SK-N-MC (cell line): ENCODE results near the gene SSTR4.

Experiments
- EZH2 ChIP-seq: fragments of 200-600 bp; sonication (generic); IDR thresholded peaks from one replicate; pipeline ENCODE4 v1.6.1; 2017; ENCODE audit warnings: antibody characterized with exemption
- POLR2AphosphoS5 ChIP-seq: IDR thresholded peaks from 2 replicates; pipeline ENCODE4 v1.6.1; 2012; ENCODE audit warnings: mild to moderate bottlenecking, low read depth, low read length, borderline replicate concordance

DNA sequence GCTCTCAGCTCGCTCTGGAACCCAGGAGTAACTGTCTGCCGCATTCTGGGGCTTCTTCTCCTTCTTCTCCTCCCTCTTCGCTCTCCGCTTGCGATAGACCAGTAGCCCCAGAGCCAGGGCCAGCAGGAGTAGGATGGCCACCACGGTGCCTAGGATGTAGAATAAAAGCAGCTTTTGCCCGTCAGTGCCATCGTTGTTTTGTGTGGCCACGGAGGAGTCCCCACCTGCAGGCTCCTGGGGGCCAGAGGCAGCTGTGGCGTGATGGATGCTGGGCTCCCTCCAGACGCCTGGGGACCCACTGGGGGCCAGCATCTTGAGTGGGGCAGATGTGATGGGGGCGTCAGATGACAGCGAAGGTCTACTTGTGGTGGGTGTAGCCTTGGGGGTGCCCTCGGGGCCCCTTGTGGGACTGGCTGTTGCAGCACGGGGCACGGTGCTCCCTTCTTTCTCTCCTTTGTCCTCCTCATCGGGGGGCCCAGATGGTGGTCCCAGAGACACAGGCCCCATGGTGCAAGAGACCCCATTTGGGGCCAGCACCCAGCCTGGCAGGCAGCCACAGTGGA is 49.3 kb downstream of the SSTR4 start:
- TF ChIP-seq EZH2 (no peak), POLR2AphosphoS5 (no peak)
